Psoas muscle (tissue), 8 donors: ENCODE measurements around the gene BRI3. TPM values are rescaled to one million over a fixed set of nuclear protein-coding genes. Genes with fewer than 3 reads are reported as not detected.

Experiments used
- ATAC-seq, 4 donors: fragments of 200-7000 bp; cut with Tn5 transposase; one replicate each; pipeline ENCODE4 v1.9.1; 2020; ENCODE audit warnings: moderate library complexity in 3 of 4, mild to moderate bottlenecking in 2 of 4
- DNase-seq, 2 donors: peaks; one replicate each; pipeline ENCODE4 v3.0.0-alpha.2; 2020
- H3K27ac ChIP-seq: fragments of 200-600 bp; one replicate; pipeline ENCODE4 v1.8.0; 2022
- H3K27me3 ChIP-seq, 3 donors: fragments of 200-600 bp in 1 of 3; one replicate each; pipeline versions ENCODE4 v1.6.1 to v1.8.0; 2013 to 2022; ENCODE audit warnings: low read length in 2 of 3, mild to moderate bottlenecking in 2 of 3, moderate library complexity in 1 of 3; ENCODE audit not compliant: insufficient read depth in 3 of 3
- H3K36me3 ChIP-seq, 2 donors: fragments of 200-600 bp in 1 of 2; one replicate each; pipeline versions ENCODE4 v1.6.1 to v1.8.0; 2013 to 2022; ENCODE audit warnings: low read depth in 1 of 2, mild to moderate bottlenecking in 1 of 2, moderate library complexity in 1 of 2; ENCODE audit not compliant: insufficient read depth in 1 of 2
- H3K4me1 ChIP-seq: fragments of 200-600 bp; one replicate; pipeline ENCODE4 v1.8.0; 2022
- H3K4me3 ChIP-seq: fragments of 200-600 bp; one replicate; pipeline ENCODE4 v1.8.0; 2022; ENCODE audit warnings: mild to moderate bottlenecking
- H3K9me3 ChIP-seq: fragments of 200-600 bp; one replicate; pipeline ENCODE4 v1.8.0; 2022
- CTCF ChIP-seq: fragments of 200-600 bp; IDR thresholded peaks from one replicate; pipeline ENCODE4 v1.8.0; 2022; ENCODE audit warnings: antibody characterized with exemption
- WGBS, 3 donors: extraction: QIAGEN DNeasy Blood & Tissue Kit; methylation state at CpG; one replicate each; pipeline versions ENCODE4 v1.1.6 to v1.1.7; 2013; 5-methylcytosine and 5-hydroxymethylcytosine counted together
- intact Hi-C, 2 donors: fragments of 100-400 bp; cut with DNase I; formaldehyde crosslinking; loops; one replicate each; pipeline versions ENCODE4 v1.11.0 to v1.14.2; 2022
- polyA plus RNA-seq, 3 donors: library from polyadenylated mRNA; stranded (reverse); fragments of 200-250 nt; gene quantifications; one replicate each; pipeline ENCODE4 v1.2.3, GENCODE V29; 2013
- total RNA-seq, 4 donors: library from RNA; stranded (reverse); fragmentation: NEBNext Ultra II Directional in 2 of 4; extraction: Animal tissue kit (Norgen Biotek cat#: 25700) in 2 of 4; gene quantifications; one replicate each; pipeline versions ENCODE4 v1.2.1 to v1.2.4, GENCODE V29; 2021 to 2023
- donor health status: healthy with polysubstance abuse.
- donor health status: DM: no; HTN: no; CAD: no; lungs with moderate emphysema.
- donor health status: Bipolar disorder and iron deficiency.
- donor health status: healthy.
- donor health status: DM: yes; HTN: yes; CAD: no.
- donor health status: DM: no; HTN: no; CAD: no.
- donor health status: DM: no; HTN: no; CAD: no.
- donor health status: DM: yes; HTN: yes; CAD: no.

The BRI3 gene
- total and polyA plus RNA-seq, 7 donors, result 231 to 529 (median 435) TPM

GRCh38 chr7:98287486-98287959, 6.0 kb downstream of the BRI3 start:
- Histone ChIP-seq H3K27ac (peak overlapping the region; percentile 99), H3K27me3 (no peaks in the 10 kb centered on the region), H3K4me1 (peaks cover 61% of the 10 kb centered on the region), H3K36me3 (peaks cover 0 to 27% of the 10 kb centered on the region in 2 donors), H3K4me3 (peak overlapping the region; percentile 90), H3K9me3 (no peaks in the 10 kb centered on the region)
- 77 to 83% (median 78%) methylated on average over 13 to 14 of the region's 14 CpGs for WGBS, 3 donors
- no peak for TF ChIP-seq CTCF
- no peak for DNase-seq
- ATAC-seq, result no peak
- intact Hi-C loops, result loop anchor here in 1 of 2 donors (10.0 kb wide), 1 partner anchor 117 kb away; the partner anchor contains the start of gene BAIAP2L1

GRCh38 chr7:98288064-98288823, 6.8 kb downstream of the BRI3 start:
- DNase-seq, result no peak
- Histone ChIP-seq H3K4me3 (no peak overlapping the region), H3K27me3 (no peaks in the 10 kb centered on the region), H3K4me1 (peaks cover 56% of the 10 kb centered on the region), H3K27ac (peak overlapping the region; percentile 99), H3K9me3 (no peaks in the 10 kb centered on the region), H3K36me3 (peaks cover 0 to 35% of the 10 kb centered on the region in 2 donors)
- no peak for ATAC-seq
- TF ChIP-seq CTCF, result no peak
- intact Hi-C loops, result loop anchor here in 1 of 2 donors (10.0 kb wide), 1 partner anchor 117 kb away; the partner anchor contains the start of gene BAIAP2L1
- 51 to 65% (median 55%) methylated on average over 12 of the region's 12 CpGs for WGBS, 3 donors

GRCh38 chr7:98289333-98289875, 7.9 kb downstream of the BRI3 start:
- Histone ChIP-seq H3K4me3 (no peak overlapping the region), H3K4me1 (peaks cover 48% of the 10 kb centered on the region), H3K9me3 (no peaks in the 10 kb centered on the region), H3K27me3 (no peaks in the 10 kb centered on the region), H3K27ac (peak overlapping the region; percentile 50), H3K36me3 (peaks cover 0 to 46% of the 10 kb centered on the region in 2 donors)
- intact Hi-C loops, result loop anchor here in 1 of 2 donors (10.0 kb wide), 1 partner anchor 115 kb away; the partner anchor contains the start of gene BAIAP2L1
- 79 to 88% (median 83%) methylated on average over 4 of the region's 4 CpGs for WGBS, 3 donors
- TF ChIP-seq CTCF, result no peak
- ATAC-seq, result no peak
- no peak for DNase-seq

GRCh38 chr7:98291717-98292116, 10.2 kb downstream of the BRI3 start:
- ATAC-seq (no peak), DNase-seq (no peak)
- H3K27me3 ChIP-seq, result no peaks in the 10 kb centered on the region
- H3K9me3 ChIP-seq, result no peaks in the 10 kb centered on the region
- intact Hi-C loops, result no loop called here
- no peak for TF ChIP-seq CTCF
- H3K4me1 ChIP-seq, result peaks cover 38% of the 10 kb centered on the region
- H3K27ac ChIP-seq, result no peak overlapping the region
- peaks cover 0 to 51% of the 10 kb centered on the region in 2 donors for H3K36me3 ChIP-seq
- WGBS, 3 donors, result 77 to 83% (median 80%) methylated on average over 7 of the region's 7 CpGs
- H3K4me3 ChIP-seq, result no peak overlapping the region
